ENCODE measurements around the gene TTC21A. TPM values are rescaled to one million over a fixed set of nuclear protein-coding genes. Genes with fewer than 3 reads are reported as not detected.

TTC21A gene
- total RNA-seq, 2 donors from 2014 or later, result 9.0 to 23.2 TPM

DNA sequence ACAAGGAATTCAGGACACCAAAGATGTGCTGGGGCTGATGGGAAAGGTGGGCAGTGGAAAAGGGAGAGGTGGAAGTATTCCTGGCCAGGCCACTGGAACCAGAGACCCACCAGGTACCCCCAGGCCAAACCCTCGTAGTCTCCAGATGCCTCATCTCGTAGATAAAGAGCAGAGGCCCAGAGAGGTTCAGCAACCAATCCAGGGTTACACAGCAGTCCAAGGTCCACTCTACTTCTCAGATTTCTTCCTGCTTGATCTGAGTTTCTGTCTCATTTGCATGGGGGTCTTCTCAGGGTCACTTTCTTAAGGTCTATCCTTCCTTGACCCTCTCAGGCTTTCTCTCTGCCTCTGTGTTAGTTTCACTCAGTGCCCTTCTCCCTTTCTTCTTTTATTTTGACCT lies 5.1 kb downstream of the TTC21A start:
- TF ChIP-seq POLR2A (IDR thresholded peaks at IDR 0.05) (no peak), POLR2AphosphoS5 (IDR thresholded peaks at IDR 0.05) (no peak)
- TF ChIP-seq, protein P1, sequence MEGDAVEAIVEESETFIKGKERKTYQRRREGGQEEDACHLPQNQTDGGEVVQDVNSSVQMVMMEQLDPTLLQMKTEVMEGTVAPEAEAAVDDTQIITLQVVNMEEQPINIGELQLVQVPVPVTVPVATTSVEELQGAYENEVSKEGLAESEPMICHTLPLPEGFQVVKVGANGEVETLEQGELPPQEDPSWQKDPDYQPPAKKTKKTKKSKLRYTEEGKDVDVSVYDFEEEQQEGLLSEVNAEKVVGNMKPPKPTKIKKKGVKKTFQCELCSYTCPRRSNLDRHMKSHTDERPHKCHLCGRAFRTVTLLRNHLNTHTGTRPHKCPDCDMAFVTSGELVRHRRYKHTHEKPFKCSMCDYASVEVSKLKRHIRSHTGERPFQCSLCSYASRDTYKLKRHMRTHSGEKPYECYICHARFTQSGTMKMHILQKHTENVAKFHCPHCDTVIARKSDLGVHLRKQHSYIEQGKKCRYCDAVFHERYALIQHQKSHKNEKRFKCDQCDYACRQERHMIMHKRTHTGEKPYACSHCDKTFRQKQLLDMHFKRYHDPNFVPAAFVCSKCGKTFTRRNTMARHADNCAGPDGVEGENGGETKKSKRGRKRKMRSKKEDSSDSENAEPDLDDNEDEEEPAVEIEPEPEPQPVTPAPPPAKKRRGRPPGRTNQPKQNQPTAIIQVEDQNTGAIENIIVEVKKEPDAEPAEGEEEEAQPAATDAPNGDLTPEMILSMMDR (IDR thresholded peaks at IDR 0.05), result no peak
- 96% methylated on average over 2 of the region's 2 CpGs for WGBS

GRCh38 chr3:39113291-39113690 lies 5.8 kb downstream of the TTC21A start:
- H3K4me3 ChIP-seq, result no peak overlapping the region
- 61% methylated on average over 3 of the region's 3 CpGs for WGBS

More for the DNA sequence above, 5.1 kb downstream of the TTC21A start:
- intact Hi-C loops (cut with DNase I), result no loop called here
- H3K36me3 ChIP-seq, result no peaks in the 10 kb centered on the region
- no peaks in the 10 kb centered on the region for H3K27me3 ChIP-seq (replicated peaks; ENCODE audit: insufficient read depth)
- no peak for DNase-seq (ENCODE audit: low spot score)
- H3K27ac ChIP-seq, result no peak overlapping the region
- H3K9me3 ChIP-seq, result no peaks in the 10 kb centered on the region
- no peaks in the 10 kb centered on the region for H3K4me1 ChIP-seq (replicated peaks)
- no peak overlapping the region for H3K4me3 ChIP-seq

DNA sequence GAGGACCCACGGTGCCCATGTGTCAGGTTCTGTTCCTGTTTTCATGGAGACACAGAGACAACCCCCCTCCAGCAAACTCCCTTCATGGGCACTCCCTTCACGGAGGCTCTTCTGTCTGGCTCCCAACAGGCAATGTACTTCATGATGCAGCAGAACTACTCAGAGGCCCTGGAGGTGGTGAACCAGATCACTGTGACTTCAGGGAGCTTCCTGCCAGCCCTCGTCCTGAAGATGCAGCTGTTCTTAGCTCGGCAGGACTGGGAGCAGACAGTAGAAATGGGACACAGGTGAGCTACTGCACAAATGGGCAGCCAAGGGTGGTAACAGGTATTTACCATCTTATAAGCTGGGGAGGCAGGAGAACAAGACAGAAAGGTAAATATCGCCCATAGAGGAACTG lies 7.0 kb downstream of the TTC21A start:
- Histone ChIP-seq H3K36me3 (no peaks in the 10 kb centered on the region), H3K4me3 (no peak overlapping the region), H3K27ac (no peak overlapping the region), H3K9me3 (no peaks in the 10 kb centered on the region), H3K27me3 (replicated peaks; ENCODE audit: insufficient read depth) (no peaks in the 10 kb centered on the region), H3K4me1 (replicated peaks) (no peaks in the 10 kb centered on the region)
- 90% methylated on average over 5 of the region's 5 CpGs for WGBS
- TF ChIP-seq POLR2A (IDR thresholded peaks at IDR 0.05) (no peak), POLR2AphosphoS5 (IDR thresholded peaks at IDR 0.05) (no peak)
- TF ChIP-seq, protein P1 (IDR thresholded peaks at IDR 0.05), result no peak
- intact Hi-C loops (cut with DNase I), result no loop called here
- DNase-seq (ENCODE audit: low spot score), result no peak

More at GRCh38 chr3:39113291-39113690, 5.8 kb downstream of the TTC21A start:
- no peak for DNase-seq (ENCODE audit: low spot score)
- intact Hi-C loops (cut with DNase I), result no loop called here
- Histone ChIP-seq H3K27ac (no peak overlapping the region), H3K9me3 (no peaks in the 10 kb centered on the region), H3K4me1 (replicated peaks) (no peaks in the 10 kb centered on the region), H3K27me3 (replicated peaks; ENCODE audit: insufficient read depth) (no peaks in the 10 kb centered on the region), H3K36me3 (no peaks in the 10 kb centered on the region)
- TF ChIP-seq POLR2A (IDR thresholded peaks at IDR 0.05) (no peak), POLR2AphosphoS5 (IDR thresholded peaks at IDR 0.05) (no peak)
- TF ChIP-seq, protein P1 (IDR thresholded peaks at IDR 0.05), result no peak

GRCh38 chr3:39115870-39116269 lies 8.4 kb downstream of the TTC21A start:
- H3K4me1 ChIP-seq (replicated peaks), result no peaks in the 10 kb centered on the region
- H3K27ac ChIP-seq, result no peak overlapping the region
- intact Hi-C loops (cut with DNase I), result no loop called here
- H3K9me3 ChIP-seq, result no peaks in the 10 kb centered on the region
- no peak for DNase-seq (ENCODE audit: low spot score)
- no peaks in the 10 kb centered on the region for H3K27me3 ChIP-seq (replicated peaks; ENCODE audit: insufficient read depth)
- no peak overlapping the region for H3K4me3 ChIP-seq
- no peaks in the 10 kb centered on the region for H3K36me3 ChIP-seq
- WGBS, result 90% methylated on average over 3 of the region's 3 CpGs
- TF ChIP-seq, protein P1 (IDR thresholded peaks at IDR 0.05), result no peak
- no peak for TF ChIP-seq POLR2A (IDR thresholded peaks at IDR 0.05)
- no peak for TF ChIP-seq POLR2AphosphoS5 (IDR thresholded peaks at IDR 0.05)

GRCh38 chr3:39118079-39118478 lies 10.6 kb downstream of the TTC21A start:
- H3K27me3 ChIP-seq (replicated peaks; ENCODE audit: insufficient read depth), result no peaks in the 10 kb centered on the region
- no peaks in the 10 kb centered on the region for H3K4me1 ChIP-seq (replicated peaks)
- no peak for TF ChIP-seq POLR2AphosphoS5 (IDR thresholded peaks at IDR 0.05)
- no peak for TF ChIP-seq POLR2A (IDR thresholded peaks at IDR 0.05)
- TF ChIP-seq, protein P1 (IDR thresholded peaks at IDR 0.05), result no peak
- 94% methylated on average over 3 of the region's 3 CpGs for WGBS
- H3K4me3 ChIP-seq, result no peak overlapping the region
- no peak overlapping the region for H3K27ac ChIP-seq
- no peaks in the 10 kb centered on the region for H3K9me3 ChIP-seq
- DNase-seq (ENCODE audit: low spot score), result no peak
- no peaks in the 10 kb centered on the region for H3K36me3 ChIP-seq
- intact Hi-C loops (cut with DNase I), result no loop called here
